Mesodermal cell (in vitro differentiated cells): ENCODE results near the gene CEPT1. TPM values are rescaled to one million over a fixed set of nuclear protein-coding genes. Genes with fewer than 3 reads are reported as not detected.
"Not testable (repeated sequence)": the region's sequence is repeated elsewhere in the genome, so short reads cannot be mapped to it uniquely, and the experiment has no call there.

ENCODE experiments used
- H3K27ac ChIP-seq: 2 replicates; pipeline ENCODE4 v1.7.0; 2013; ENCODE audit warnings: mild to moderate bottlenecking, low read depth, low read length, moderate library complexity; ENCODE audit not compliant: severe bottlenecking
- H3K36me3 ChIP-seq: 2 replicates; pipeline ENCODE4 v1.7.1; 2013; ENCODE audit warnings: mild to moderate bottlenecking, low read length, moderate library complexity; ENCODE audit not compliant: control insufficient read depth, insufficient read depth
- H3K4me1 ChIP-seq: one replicate; pipeline ENCODE4 v1.7.1; 2013; ENCODE audit warnings: mild to moderate bottlenecking, low read length; ENCODE audit not compliant: insufficient read depth, control insufficient read depth, poor library complexity, severe bottlenecking
- H3K4me3 ChIP-seq: 2 replicates; pipeline ENCODE4 v1.7.0; 2013; ENCODE audit warnings: low read length, control low read depth, mild to moderate bottlenecking; ENCODE audit not compliant: insufficient read depth, poor library complexity, severe bottlenecking; ENCODE audit errors: extremely low read depth
- H3K9me3 ChIP-seq: 2 replicates; pipeline ENCODE4 v1.7.1; 2013; ENCODE audit warnings: mild to moderate bottlenecking, low read length, moderate library complexity; ENCODE audit not compliant: control insufficient read depth
- WGBS, 2 experiments: methylation state at CpG; one replicate each; pipeline ENCODE4 v1.1.5; 2013; ENCODE audit warnings: missing lambda C conversion rate in 2 of 2; ENCODE audit not compliant: insufficient coverage in 2 of 2; 5-methylcytosine and 5-hydroxymethylcytosine counted together
- polyA plus RNA-seq, 2 experiments: library from polyadenylated mRNA; stranded (reverse); fragments of 50-300 nt; gene quantifications; one replicate each; pipeline ENCODE4 v1.2.3, GENCODE V29; 2013

The CEPT1 gene
- polyA plus RNA-seq (2013, experiment 1 of 2), result 44.0 TPM
- 41.6 TPM for polyA plus RNA-seq (2013, experiment 2 of 2)

- peak within 1 kb of the TSS; percentile 93 for H3K4me3 ChIP-seq
- H3K36me3 ChIP-seq, result peaks cover 28% of the 10 kb centered on the region
- H3K9me3 ChIP-seq, result no peaks in the 10 kb centered on the region
- 0% methylated on average over 51 to 60 of the region's 68 CpGs for WGBS, 2 experiments
- peak within 1 kb of the TSS; percentile 93 for H3K27ac ChIP-seq
- peaks cover 15% of the 10 kb centered on the region for H3K4me1 ChIP-seq
These were observed at the start of gene CEPT1, which contains the start of gene DRAM2 for GRCh38 chr1:111139956-111140679. Gene CEPT1, plus strand, starts transcription at chr1:111140223. Its CDS starts 7,492 bp downstream, at chr1:111147715. Gene DRAM2, minus strand, starts transcription at chr1:111140093. Its CDS starts 8,539 bp downstream, at chr1:111131554.

- H3K36me3 ChIP-seq, H3K4me3 ChIP-seq, H3K4me1 ChIP-seq, H3K27ac ChIP-seq, H3K9me3 ChIP-seq: not testable (repeated sequence)
- 100% methylated on average over 2 of the region's 3 CpGs; no CpG with 5 or more reads in 1 of the 2 experiments for WGBS, 2 experiments
These were observed 44.6 kb upstream of the CEPT1 start for GRCh38 chr1:111095421-111095820.

GRCh38 chr1:111097356-111098099 is 42.5 kb upstream of the CEPT1 start:
- WGBS, 2 experiments, result 91 to 100% methylated on average over 2 of the region's 2 CpGs
- H3K4me1 ChIP-seq, result no peaks in the 10 kb centered on the region

GRCh38 chr1:111099289-111099688 is 40.7 kb upstream of the CEPT1 start:
- H3K4me1 ChIP-seq, result no peaks in the 10 kb centered on the region
- H3K27ac ChIP-seq, result no peak overlapping the region
- WGBS, 2 experiments, result 100% methylated on average over 1 of the region's 1 CpG
- H3K9me3 ChIP-seq, result peaks cover 13% of the 10 kb centered on the region
- no peaks in the 10 kb centered on the region for H3K36me3 ChIP-seq
- no peak overlapping the region for H3K4me3 ChIP-seq

More at GRCh38 chr1:111097356-111098099, 42.5 kb upstream of the CEPT1 start:
- no peak overlapping the region for H3K27ac ChIP-seq
- no peak overlapping the region for H3K4me3 ChIP-seq
- H3K9me3 ChIP-seq, result peaks cover 13% of the 10 kb centered on the region
- no peaks in the 10 kb centered on the region for H3K36me3 ChIP-seq

- no peak overlapping the region for H3K4me3 ChIP-seq
These were observed 38.0 kb upstream of the CEPT1 start for GRCh38 chr1:111101854-111102642.

GRCh38 chr1:111104981-111105380 is 35.0 kb upstream of the CEPT1 start:
- 83 to 90% methylated on average over 2 of the region's 2 CpGs for WGBS, 2 experiments
- Histone ChIP-seq H3K27ac (no peak overlapping the region), H3K9me3 (peaks cover 13% of the 10 kb centered on the region), H3K36me3 (peaks cover 4% of the 10 kb centered on the region), H3K4me3 (no peak overlapping the region), H3K4me1 (no peaks in the 10 kb centered on the region)

More at GRCh38 chr1:111101854-111102642, 38.0 kb upstream of the CEPT1 start:
- H3K36me3 ChIP-seq, result no peaks in the 10 kb centered on the region
- WGBS, 2 experiments, result 89 to 93% methylated on average over 2 to 5 of the region's 5 CpGs
- H3K9me3 ChIP-seq, result peaks cover 13% of the 10 kb centered on the region
- no peak overlapping the region for H3K27ac ChIP-seq
- H3K4me1 ChIP-seq, result no peaks in the 10 kb centered on the region

GRCh38 chr1:111110197-111110899 is 29.7 kb upstream of the CEPT1 start:
- Histone ChIP-seq H3K36me3 (peaks cover 23% of the 10 kb centered on the region), H3K9me3 (peaks cover 5% of the 10 kb centered on the region), H3K4me3 (no peak overlapping the region), H3K4me1 (no peaks in the 10 kb centered on the region), H3K27ac (no peak overlapping the region)
- WGBS, 2 experiments, result 83 to 100% methylated on average over 1 of the region's 1 CpG

GRCh38 chr1:111116496-111116895 is 23.5 kb upstream of the CEPT1 start:
- peaks cover 45% of the 10 kb centered on the region for H3K36me3 ChIP-seq
- 100% methylated on average over 1 of the region's 2 CpGs; no CpG with 5 or more reads in 1 of the 2 experiments for WGBS, 2 experiments
- H3K27ac ChIP-seq, result no peak overlapping the region
- H3K4me3 ChIP-seq, result no peak overlapping the region
- H3K9me3 ChIP-seq, result no peaks in the 10 kb centered on the region
- H3K4me1 ChIP-seq, result peaks cover 3% of the 10 kb centered on the region

GRCh38 chr1:111126354-111126753 is 13.7 kb upstream of the CEPT1 start:
- H3K4me1 ChIP-seq, result no peaks in the 10 kb centered on the region
- H3K9me3 ChIP-seq, result no peaks in the 10 kb centered on the region
- WGBS, 2 experiments, result 91 to 100% methylated on average over 1 of the region's 1 CpG
- no peak overlapping the region for H3K4me3 ChIP-seq
- H3K27ac ChIP-seq, result no peak overlapping the region
- H3K36me3 ChIP-seq, result peaks cover 66% of the 10 kb centered on the region
